Thymus (tissue), 11 donors: ENCODE data around the gene SH3GL3. TPM values are rescaled to one million over a fixed set of nuclear protein-coding genes. Genes with fewer than 3 reads are reported as not detected.

ENCODE experiments used
- DNase-seq, 9 donors: peaks; one replicate each; pipeline ENCODE4 v3.0.0-alpha.2; 2013; ENCODE audit warnings: low spot score in 9 of 9, low read depth in 6 of 9, missing footprints in 1 of 9
- H3K27ac ChIP-seq, 2 donors: one replicate each; pipeline ENCODE4 v1.5.1; 2013; ENCODE audit warnings: control low read depth in 1 of 2, low read depth in 1 of 2, low read length in 1 of 2, mild to moderate bottlenecking in 1 of 2, moderate library complexity in 1 of 2
- H3K27me3 ChIP-seq, 2 donors: one replicate each; pipeline ENCODE4 v1.5.1; 2013; ENCODE audit warnings: low read length in 1 of 2; ENCODE audit not compliant: control insufficient read depth in 2 of 2, insufficient read depth in 1 of 2
- H3K36me3 ChIP-seq, 2 donors: one replicate each; pipeline ENCODE4 v1.5.1; 2013; ENCODE audit warnings: low read length in 1 of 2, mild to moderate bottlenecking in 1 of 2, moderate library complexity in 1 of 2; ENCODE audit not compliant: control insufficient read depth in 2 of 2, insufficient read depth in 2 of 2
- H3K4me1 ChIP-seq, 2 donors: one replicate each; pipeline ENCODE4 v1.5.1; 2013; ENCODE audit warnings: low read length in 2 of 2; ENCODE audit not compliant: control insufficient read depth in 2 of 2, insufficient read depth in 2 of 2
- H3K4me3 ChIP-seq, 2 donors: one replicate each; pipeline ENCODE4 v1.5.1; 2013; ENCODE audit warnings: low read length in 2 of 2, control low read depth in 1 of 2, mild to moderate bottlenecking in 1 of 2
- H3K9me3 ChIP-seq, 2 donors: one replicate each; pipeline ENCODE4 v1.5.1; 2013; ENCODE audit warnings: low read length in 1 of 2, mild to moderate bottlenecking in 1 of 2; ENCODE audit not compliant: control insufficient read depth in 2 of 2, insufficient read depth in 1 of 2
- WGBS: extraction: QIAGEN DNeasy Blood & Tissue Kit; methylation state at CpG from one replicate; pipeline ENCODE4 v1.1.7; 2013; 5-methylcytosine and 5-hydroxymethylcytosine counted together
- polyA plus RNA-seq: library from polyadenylated mRNA; stranded (reverse); fragments of 200-250 nt; gene quantifications from one replicate; pipeline ENCODE4 v1.2.3, GENCODE V29; 2013
- total RNA-seq: library from RNA; stranded (reverse); fragments of 120-200 nt; gene quantifications from one replicate; pipeline ENCODE4 v1.2.4, GENCODE V29; 2013
- donor health status: healthy.

The SH3GL3 gene
- total and polyA plus RNA-seq, 2 donors, result 2.2 to 3.3 TPM

DNA sequence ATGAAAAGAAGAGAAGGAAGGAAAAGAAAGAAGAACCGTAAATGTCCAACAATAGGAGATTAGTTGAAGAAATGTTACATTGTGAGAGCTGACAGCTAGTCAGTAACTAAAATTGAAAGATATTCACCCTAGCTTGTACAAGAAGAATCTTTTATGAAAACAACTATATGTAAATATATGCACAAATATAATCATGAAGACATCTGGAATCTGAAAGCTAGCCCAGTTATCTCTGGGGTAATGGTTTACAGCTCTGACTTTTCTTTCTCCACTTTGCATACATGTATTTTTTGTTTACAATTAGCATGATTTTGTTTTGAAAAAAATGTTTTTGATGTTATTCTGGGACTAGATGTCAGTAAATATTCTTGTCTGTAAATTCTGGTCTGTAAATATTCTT lies 169.7 kb downstream of the SH3GL3 start:
- Histone ChIP-seq H3K27ac (no peak overlapping the region), H3K36me3 (no peaks in the 10 kb centered on the region), H3K4me3 (no peak overlapping the region), H3K9me3 (no peaks in the 10 kb centered on the region), H3K27me3 (no peaks in the 10 kb centered on the region), H3K4me1 (no peaks in the 10 kb centered on the region)
- WGBS, result 83% methylated on average over 1 of the region's 1 CpG
- no peak for DNase-seq

- Histone ChIP-seq H3K4me1 (no peaks in the 10 kb centered on the region), H3K27ac (no peak overlapping the region), H3K9me3 (peaks cover 0 to under 1% of the 10 kb centered on the region in 2 donors), H3K4me3 (no peak overlapping the region), H3K27me3 (no peaks in the 10 kb centered on the region), H3K36me3 (no peaks in the 10 kb centered on the region)
- WGBS, result 78% methylated on average over 2 of the region's 2 CpGs
- DNase-seq, result no peak
Measured at GRCh38 chr15:83626171-83626802, 179.1 kb downstream of the SH3GL3 start.

- WGBS, result 91% methylated on average over 2 of the region's 2 CpGs
- H3K36me3 ChIP-seq, result no peaks in the 10 kb centered on the region
- no peaks in the 10 kb centered on the region for H3K4me1 ChIP-seq
- H3K27me3 ChIP-seq, result no peaks in the 10 kb centered on the region
- no peak overlapping the region for H3K4me3 ChIP-seq
- DNase-seq, result no peak
- H3K27ac ChIP-seq, result no peak overlapping the region
- peaks cover 0 to 4% of the 10 kb centered on the region in 2 donors for H3K9me3 ChIP-seq
Measured at GRCh38 chr15:83631534-83631933, 184.4 kb downstream of the SH3GL3 start.

DNA sequence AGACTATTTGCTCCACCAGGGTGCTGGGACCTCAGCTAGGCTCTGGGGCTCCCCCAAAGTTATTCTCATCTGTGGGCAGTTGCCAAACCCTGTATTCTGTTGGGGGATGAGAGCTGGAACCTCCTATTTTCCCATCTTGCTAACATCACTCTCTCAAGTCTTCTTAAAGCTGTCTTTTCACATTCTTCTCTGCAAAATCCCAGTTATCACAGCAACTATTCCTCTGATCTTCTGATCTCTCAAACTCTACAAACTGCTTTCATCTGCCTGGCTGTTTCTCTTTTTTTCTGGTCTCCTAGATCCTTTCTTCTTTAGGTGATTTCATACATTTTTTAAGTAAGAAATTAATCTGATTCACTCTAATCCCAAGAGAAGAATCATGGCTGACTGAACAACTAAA lies 196.1 kb downstream of the SH3GL3 start:
- DNase-seq, result no peak
- Histone ChIP-seq H3K9me3 (peaks cover 0 to 3% of the 10 kb centered on the region in 2 donors), H3K4me3 (no peak overlapping the region), H3K4me1 (no peaks in the 10 kb centered on the region), H3K27ac (no peak overlapping the region), H3K36me3 (no peaks in the 10 kb centered on the region), H3K27me3 (no peaks in the 10 kb centered on the region)

DNA sequence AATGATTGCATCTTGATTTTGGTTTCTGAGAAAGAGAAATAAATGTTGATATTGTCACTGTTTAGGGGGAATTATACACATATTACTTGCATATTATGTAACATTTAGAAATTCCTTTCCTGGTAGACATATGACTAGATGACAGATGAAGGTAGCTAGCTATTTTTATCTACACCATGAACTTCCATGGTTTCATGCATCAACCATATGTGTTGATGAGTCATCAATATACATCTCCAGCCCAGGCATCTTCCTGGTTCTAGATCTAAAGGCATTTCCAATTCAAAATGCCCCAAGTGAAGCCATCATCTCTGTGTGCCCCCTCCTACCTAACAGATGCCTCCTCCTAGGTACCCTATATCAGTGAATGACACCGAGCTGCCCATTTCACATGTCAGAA lies 197.3 kb downstream of the SH3GL3 start:
- Histone ChIP-seq H3K36me3 (no peaks in the 10 kb centered on the region), H3K4me3 (no peak overlapping the region), H3K27me3 (no peaks in the 10 kb centered on the region), H3K9me3 (no peaks in the 10 kb centered on the region), H3K4me1 (no peaks in the 10 kb centered on the region), H3K27ac (no peak overlapping the region)
- 96% methylated on average over 1 of the region's 1 CpG for WGBS
- DNase-seq, result no peak

GRCh38 chr15:83650831-83651230 lies 203.7 kb downstream of the SH3GL3 start:
- H3K27me3 ChIP-seq, result peaks cover 31 to 33% of the 10 kb centered on the region in 2 donors
- H3K4me3 ChIP-seq, result no peak overlapping the region
- H3K36me3 ChIP-seq, result no peaks in the 10 kb centered on the region
- no peak for DNase-seq
- WGBS, result 88% methylated on average over 2 of the region's 2 CpGs
- H3K4me1 ChIP-seq, result no peaks in the 10 kb centered on the region
- H3K27ac ChIP-seq, result no peak overlapping the region
- no peaks in the 10 kb centered on the region for H3K9me3 ChIP-seq

DNA sequence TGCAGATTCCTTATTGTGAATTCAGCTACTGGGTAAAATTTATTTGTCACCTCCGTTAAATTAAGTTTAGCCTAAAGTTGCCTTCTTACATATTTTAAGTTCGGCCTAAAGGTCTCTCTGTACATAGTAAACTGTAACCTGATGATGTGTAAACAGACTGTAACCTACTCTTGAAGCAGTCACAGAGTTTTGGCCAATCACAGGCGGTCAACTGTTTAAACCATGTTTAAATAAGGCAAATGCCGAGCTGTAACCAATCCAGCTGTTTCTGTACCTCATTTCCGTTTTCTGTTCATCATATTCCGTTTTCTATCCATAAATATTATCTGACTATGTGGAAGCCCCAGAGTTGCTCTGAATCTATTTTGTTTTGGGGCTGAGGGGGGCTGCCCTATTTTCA lies 204.4 kb downstream of the SH3GL3 start:
- Histone ChIP-seq H3K4me3 (no peak overlapping the region), H3K27me3 (peaks cover 31 to 39% of the 10 kb centered on the region in 2 donors), H3K9me3 (no peaks in the 10 kb centered on the region), H3K36me3 (no peaks in the 10 kb centered on the region), H3K4me1 (no peaks in the 10 kb centered on the region), H3K27ac (no peak overlapping the region)
- 94% methylated on average over 6 of the region's 6 CpGs for WGBS
- DNase-seq, result no peak

- H3K27me3 ChIP-seq, result peaks cover 31 to 39% of the 10 kb centered on the region in 2 donors
- no peak for DNase-seq
- H3K4me1 ChIP-seq, result no peaks in the 10 kb centered on the region
- H3K9me3 ChIP-seq, result no peaks in the 10 kb centered on the region
- H3K4me3 ChIP-seq, result no peak overlapping the region
- 92% methylated on average over 5 of the region's 5 CpGs for WGBS
- no peaks in the 10 kb centered on the region for H3K36me3 ChIP-seq
- H3K27ac ChIP-seq, result no peak overlapping the region
Measured at GRCh38 chr15:83652626-83653204, 205.6 kb downstream of the SH3GL3 start.

DNA sequence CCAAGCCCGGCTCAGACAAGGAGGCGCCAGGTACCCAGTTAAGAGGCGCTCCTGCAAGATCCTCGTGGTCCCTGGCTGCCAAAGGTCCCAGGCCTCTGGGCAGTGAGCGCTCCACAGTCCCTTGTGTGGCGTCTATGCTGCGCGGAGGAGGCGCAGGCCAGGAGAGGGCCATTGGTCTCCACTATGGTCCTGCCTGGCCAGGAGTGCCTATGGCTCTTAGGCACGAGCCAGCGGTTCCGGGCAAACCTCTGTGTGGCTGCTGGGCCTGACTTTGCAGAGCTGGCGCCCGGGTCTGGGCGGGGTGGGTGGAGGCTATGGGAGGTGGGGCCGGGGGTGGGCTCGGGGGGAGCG lies 206.1 kb downstream of the SH3GL3 start:
- Histone ChIP-seq H3K9me3 (no peaks in the 10 kb centered on the region), H3K4me3 (no peak overlapping the region), H3K27me3 (peaks cover 31 to 39% of the 10 kb centered on the region in 2 donors), H3K27ac (no peak overlapping the region), H3K36me3 (no peaks in the 10 kb centered on the region), H3K4me1 (no peaks in the 10 kb centered on the region)
- WGBS, result 23% methylated on average over 18 of the region's 18 CpGs
- DNase-seq, result no peak
